ENCODE results near the gene SYCE3.
"Not testable (repeated sequence)": the region's sequence is repeated elsewhere in the genome, so short reads cannot be mapped to it uniquely, and the experiment has no call there.

Gene SYCE3

GRCh38 chr22:50542416-50542927 lies 20.2 kb downstream of the SYCE3 start:
- POLR2A ChIA-PET: interaction anchor here (1.3 kb wide), 1 partner anchor 17 kb away, joined by 4 read pairs; the partner anchor contains the start of gene SCO2
- H3K27ac ChIP-seq (ENCODE audit: extremely low read depth, low read depth, low read length): no peak overlapping the region
- peaks cover 8% of the 10 kb centered on the region; the same call in 1 of the 2 replicates for H3K4me1 ChIP-seq (ENCODE audit: control insufficient read depth, insufficient read depth, low read length)
- no peaks in the 10 kb centered on the region for H3K36me3 ChIP-seq (ENCODE audit: control insufficient read depth in 2 of 2, insufficient read depth in 1 of 2, low read length in 2 of 2)
- no peak overlapping the region for H3K4me3 ChIP-seq (ENCODE audit: low read depth, low read length)
- CTCF ChIA-PET: no interaction called here
- no peaks in the 10 kb centered on the region for H3K9me3 ChIP-seq (ENCODE audit: control insufficient read depth, insufficient read depth, low read depth, low read length)
- TF ChIP-seq ZBTB44 (tag by site-specific recombination; IDR thresholded peaks at IDR 0.05) (peak; percentile 56; the same call in 1 of the 2 replicates), ZSCAN5A (tag by site-specific recombination; IDR thresholded peaks at IDR 0.05) (no peak)

- H3K9me3 ChIP-seq (ENCODE audit: control insufficient read depth, insufficient read depth, low read depth, low read length): not testable (repeated sequence)
Measured at GRCh38 chr22:50541667-50542026, 21.1 kb downstream of the SYCE3 start.

More at GRCh38 chr22:50541667-50542026, 21.1 kb downstream of the SYCE3 start:
- POLR2A ChIA-PET: interaction anchor here (1.3 kb wide), 1 partner anchor 16 kb away, joined by 4 read pairs; the partner anchor contains the start of gene SCO2
- not testable (repeated sequence) for H3K27ac ChIP-seq (ENCODE audit: extremely low read depth, low read depth, low read length); H3K36me3 ChIP-seq (ENCODE audit: control insufficient read depth in 2 of 2, insufficient read depth in 1 of 2, low read length in 2 of 2); H3K4me3 ChIP-seq (ENCODE audit: low read depth, low read length); H3K4me1 ChIP-seq (ENCODE audit: control insufficient read depth, insufficient read depth, low read length)
- TF ChIP-seq SP7 (tag by site-specific recombination; IDR thresholded peaks at IDR 0.05): peak; percentile 44
- TF ChIP-seq ZNF629 (tag by site-specific recombination; IDR thresholded peaks at IDR 0.05): 0 out of 2 replicates have a peak, but pooled peaks have one; percentile 40
- TF ChIP-seq PRDM10 (tag by site-specific recombination; IDR thresholded peaks at IDR 0.05): peak; percentile 54
- 0 out of 2 replicates have a peak, but pooled peaks have one; percentile 39 for TF ChIP-seq ZBTB10 (tag by site-specific recombination; IDR thresholded peaks at IDR 0.05)
- TF ChIP-seq HIC1 (tag by site-specific recombination; IDR thresholded peaks at IDR 0.05): peak; percentile 39; the same call in 1 of the 2 replicates
- TF ChIP-seq ZNF362 (tag by site-specific recombination; IDR thresholded peaks at IDR 0.05): peak; percentile 90
- TF ChIP-seq KLF8 (tag by site-specific recombination; IDR thresholded peaks at IDR 0.05): peak; percentile 42; the same call in 1 of the 2 replicates
- peak; percentile 51; the same call in 1 of the 2 replicates for TF ChIP-seq ZNF660 (tag by site-specific recombination; IDR thresholded peaks at IDR 0.05)
- CTCF ChIA-PET: interaction anchor here (1.4 kb wide), 1 partner anchor 22 kb away, joined by 11 read pairs; no protein-coding TSS in a partner anchor
